ENCODE data around the gene GNAO1.

GRCh38 chr16:56266641-56267607, 75.6 kb downstream of the GNAO1 start:
- TF ChIP-seq CTCF (conservative IDR thresholded peaks at IDR 0.05; ENCODE audit: low read depth, low read length): no peak
- no peak for TF ChIP-seq EZH2 (IDR thresholded peaks at IDR 0.05; ENCODE audit: borderline replicate concordance, low read depth, low read length, poor library complexity, severe bottlenecking)
